ENCODE measurements around the gene SMIM31.
A peak's percentile ranks its signal among the peaks of the same experiment; 100 is the strongest.

The SMIM31 gene

GRCh38 chr4:164790249-164790648 lies 36.3 kb downstream of the SMIM31 start:
- no peaks in the 10 kb centered on the region for H4K20me1 ChIP-seq (ENCODE audit: insufficient read depth, low read length)
- H3K79me2 ChIP-seq (ENCODE audit: low read length), result no peaks in the 10 kb centered on the region
- H3K27ac ChIP-seq (ENCODE audit: low read length), result no peak overlapping the region
- H3K36me3 ChIP-seq (replicated peaks; ENCODE audit: low read depth, low read length), result no peaks in the 10 kb centered on the region
- H3K9ac ChIP-seq (ENCODE audit: low read length), result no peak overlapping the region
- peak overlapping the region; percentile 44; the same call in 1 of the 2 replicates for H2AFZ ChIP-seq (ENCODE audit: low read depth, low read length)
- no peaks in the 10 kb centered on the region for H3K9me3 ChIP-seq (ENCODE audit: insufficient read depth, low read length)
- H3K4me2 ChIP-seq (ENCODE audit: low read length), result no peak overlapping the region
- no peak for TF ChIP-seq CTCF (IDR thresholded peaks at IDR 0.05; ENCODE audit: low read depth, low read length)
- no peak for TF ChIP-seq EZH2phosphoT487 (IDR thresholded peaks at IDR 0.05; ENCODE audit: low read depth)
- no peak overlapping the region for H3K4me3 ChIP-seq (ENCODE audit: low read length)
- H3K27me3 ChIP-seq (ENCODE audit: low read depth, low read length), result no peaks in the 10 kb centered on the region
- no peaks in the 10 kb centered on the region for H3K4me1 ChIP-seq (ENCODE audit: low read length)

- Histone ChIP-seq H3K27ac (ENCODE audit: low read length) (no peak overlapping the region), H3K9ac (ENCODE audit: low read length) (no peak overlapping the region), H3K4me1 (ENCODE audit: low read length) (0 out of 2 replicates have a peak, but pooled peaks cover 5% of the 10 kb centered on the region), H3K27me3 (ENCODE audit: low read depth, low read length) (peaks cover 8% of the 10 kb centered on the region), H2AFZ (ENCODE audit: low read depth, low read length) (no peak overlapping the region), H3K4me2 (ENCODE audit: low read length) (no peak overlapping the region), H3K4me3 (ENCODE audit: low read length) (no peak overlapping the region), H4K20me1 (ENCODE audit: insufficient read depth, low read length) (no peaks in the 10 kb centered on the region), H3K36me3 (replicated peaks; ENCODE audit: low read depth, low read length) (no peaks in the 10 kb centered on the region), H3K79me2 (ENCODE audit: low read length) (no peaks in the 10 kb centered on the region), H3K9me3 (ENCODE audit: insufficient read depth, low read length) (no peaks in the 10 kb centered on the region)
- TF ChIP-seq EZH2phosphoT487 (IDR thresholded peaks at IDR 0.05; ENCODE audit: low read depth) (no peak), CTCF (IDR thresholded peaks at IDR 0.05; ENCODE audit: low read depth, low read length) (no peak)
Observed at GRCh38 chr4:164799410-164799809, 45.5 kb downstream of the SMIM31 start.

GRCh38 chr4:164800786-164801185 lies 46.9 kb downstream of the SMIM31 start:
- no peaks in the 10 kb centered on the region for H3K36me3 ChIP-seq (replicated peaks; ENCODE audit: low read depth, low read length)
- no peak overlapping the region for H3K9ac ChIP-seq (ENCODE audit: low read length)
- no peaks in the 10 kb centered on the region for H3K79me2 ChIP-seq (ENCODE audit: low read length)
- TF ChIP-seq EZH2phosphoT487 (IDR thresholded peaks at IDR 0.05; ENCODE audit: low read depth), result no peak
- TF ChIP-seq CTCF (IDR thresholded peaks at IDR 0.05; ENCODE audit: low read depth, low read length), result no peak
- H3K27me3 ChIP-seq (ENCODE audit: low read depth, low read length), result peaks cover 18% of the 10 kb centered on the region
- no peak overlapping the region for H3K4me3 ChIP-seq (ENCODE audit: low read length)
- H4K20me1 ChIP-seq (ENCODE audit: insufficient read depth, low read length), result no peaks in the 10 kb centered on the region
- 0 out of 2 replicates have a peak, but pooled peaks cover 3% of the 10 kb centered on the region for H3K4me1 ChIP-seq (ENCODE audit: low read length)
- H3K27ac ChIP-seq (ENCODE audit: low read length), result no peak overlapping the region
- H3K9me3 ChIP-seq (ENCODE audit: insufficient read depth, low read length), result no peaks in the 10 kb centered on the region
- no peak overlapping the region for H2AFZ ChIP-seq (ENCODE audit: low read depth, low read length)
- H3K4me2 ChIP-seq (ENCODE audit: low read length), result no peak overlapping the region

- H3K4me3 ChIP-seq (ENCODE audit: low read length), result no peak overlapping the region
- no peaks in the 10 kb centered on the region for H3K9me3 ChIP-seq (ENCODE audit: insufficient read depth, low read length)
- no peak overlapping the region for H2AFZ ChIP-seq (ENCODE audit: low read depth, low read length)
- H3K36me3 ChIP-seq (replicated peaks; ENCODE audit: low read depth, low read length), result no peaks in the 10 kb centered on the region
- no peaks in the 10 kb centered on the region for H3K4me1 ChIP-seq (ENCODE audit: low read length)
- H3K27ac ChIP-seq (ENCODE audit: low read length), result no peak overlapping the region
- no peak for TF ChIP-seq EZH2phosphoT487 (IDR thresholded peaks at IDR 0.05; ENCODE audit: low read depth)
- no peak for TF ChIP-seq CTCF (IDR thresholded peaks at IDR 0.05; ENCODE audit: low read depth, low read length)
- H3K9ac ChIP-seq (ENCODE audit: low read length), result no peak overlapping the region
- H3K27me3 ChIP-seq (ENCODE audit: low read depth, low read length), result peaks cover 10% of the 10 kb centered on the region
- H3K4me2 ChIP-seq (ENCODE audit: low read length), result no peak overlapping the region
- H3K79me2 ChIP-seq (ENCODE audit: low read length), result no peaks in the 10 kb centered on the region
- no peaks in the 10 kb centered on the region for H4K20me1 ChIP-seq (ENCODE audit: insufficient read depth, low read length)
Observed at GRCh38 chr4:164802301-164802901, 48.5 kb downstream of the SMIM31 start.

Data from OCI-LY3 (cell line).